Raji (cell line): Measurements from ENCODE around the gene PSMC5.

Source experiments
- POLR2A ChIP-seq: IDR thresholded peaks from 2 replicates; pipeline ENCODE4 v1.6.1; 2011; ENCODE audit warnings: low read depth, low read length, control low read depth; ENCODE audit not compliant: insufficient read depth

PSMC5 gene

DNA sequence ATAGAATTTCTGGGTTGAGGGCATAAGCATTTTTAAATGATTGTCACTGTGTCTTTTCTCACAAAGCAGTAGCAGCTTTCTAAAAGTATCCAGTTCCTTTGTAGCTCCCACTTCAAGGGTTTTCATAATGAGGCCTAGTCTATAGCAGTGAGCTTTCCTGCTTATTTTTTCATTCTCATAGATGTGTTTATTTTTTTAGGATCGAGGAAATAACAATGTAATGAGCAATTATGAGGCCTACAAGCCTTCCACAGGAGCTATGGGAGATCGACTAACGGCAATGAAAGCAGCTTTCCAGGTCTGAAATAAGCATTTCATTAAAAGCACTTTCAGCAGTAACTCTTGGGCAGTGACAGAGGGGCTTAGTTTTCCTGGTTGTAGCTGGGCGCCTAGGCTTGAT, 10.6 kb upstream of the PSMC5 start:
- no peak for TF ChIP-seq POLR2A

- no peak for TF ChIP-seq POLR2A
Measured at GRCh38 chr17:63817736-63818385, 9.4 kb upstream of the PSMC5 start.

GRCh38 chr17:63819131-63819530, 8.1 kb upstream of the PSMC5 start:
- no peak for TF ChIP-seq POLR2A

DNA sequence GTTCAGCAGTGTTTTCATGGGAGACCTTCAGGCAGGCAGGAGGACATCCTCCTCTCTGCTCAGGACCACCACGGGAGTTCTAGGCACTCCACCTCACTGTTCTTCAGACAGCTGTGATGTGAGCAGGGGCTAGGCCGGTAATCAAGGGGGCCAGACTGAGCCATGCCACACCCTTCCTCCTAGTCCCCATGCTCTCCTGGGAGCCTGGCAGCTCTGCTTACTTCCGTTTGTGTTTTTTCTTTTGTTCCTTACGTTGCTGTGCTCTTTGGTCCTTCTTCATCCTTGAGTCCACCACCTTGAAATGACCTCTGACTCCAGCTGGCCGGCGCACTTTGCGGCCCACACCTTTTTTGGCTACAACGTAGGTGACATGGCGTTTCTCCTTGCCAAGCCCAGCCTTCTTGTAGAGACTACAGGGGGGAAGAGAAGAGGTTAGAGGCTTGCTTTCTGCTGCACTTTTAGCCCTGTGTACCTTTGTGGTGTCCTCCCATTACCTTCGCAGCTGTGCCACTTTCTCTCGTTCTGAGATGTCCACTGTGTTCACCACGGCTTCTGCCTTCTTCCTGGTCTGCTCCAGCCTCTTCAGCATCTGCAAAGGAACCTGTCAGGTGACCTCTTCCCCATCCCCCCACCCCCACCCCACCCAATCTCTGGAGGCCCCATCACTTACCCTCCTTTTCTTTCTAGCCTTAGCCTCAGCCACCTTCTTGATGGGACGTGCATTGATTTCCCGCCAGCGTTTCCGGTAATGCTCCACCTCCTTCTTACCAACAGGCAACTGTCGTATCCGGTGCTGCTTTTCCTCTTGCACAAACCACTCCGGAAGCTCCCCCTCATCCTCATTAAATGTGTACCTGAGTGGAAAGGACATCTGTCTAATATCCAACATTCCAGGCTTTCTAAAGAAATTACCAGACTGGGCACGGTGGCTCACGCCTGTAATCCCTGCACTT, 7.4 kb upstream of the PSMC5 start:
- no peak for TF ChIP-seq POLR2A

DNA sequence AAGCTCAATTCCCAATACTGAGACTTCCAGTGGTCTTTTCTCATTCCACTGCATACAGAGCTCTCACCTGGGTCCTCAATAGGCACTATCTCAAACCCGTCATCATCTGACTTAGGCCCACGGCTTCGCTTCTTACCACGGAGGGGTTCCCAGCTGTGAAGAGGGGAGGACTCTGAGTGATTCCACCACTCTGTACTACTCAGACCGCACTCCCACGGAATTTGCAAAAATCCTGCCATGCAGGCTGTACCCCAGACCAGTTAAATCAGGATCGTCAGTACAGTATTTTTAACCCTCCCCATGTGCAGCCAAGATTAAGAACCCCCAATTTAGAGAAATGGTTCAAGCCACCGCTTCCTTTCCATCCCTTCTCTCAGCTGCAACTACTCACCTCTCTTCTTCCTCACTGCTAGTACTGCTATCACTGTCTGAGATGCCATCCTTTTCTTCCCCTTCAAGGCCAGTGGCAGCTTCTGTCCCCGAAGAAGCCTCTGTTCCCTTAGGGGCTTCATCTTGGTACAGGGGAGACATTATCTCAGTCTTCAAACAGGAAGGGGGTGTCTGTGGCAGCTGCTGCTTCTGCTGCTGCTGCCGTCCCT, 6.2 kb upstream of the PSMC5 start:
- no peak for TF ChIP-seq POLR2A

DNA sequence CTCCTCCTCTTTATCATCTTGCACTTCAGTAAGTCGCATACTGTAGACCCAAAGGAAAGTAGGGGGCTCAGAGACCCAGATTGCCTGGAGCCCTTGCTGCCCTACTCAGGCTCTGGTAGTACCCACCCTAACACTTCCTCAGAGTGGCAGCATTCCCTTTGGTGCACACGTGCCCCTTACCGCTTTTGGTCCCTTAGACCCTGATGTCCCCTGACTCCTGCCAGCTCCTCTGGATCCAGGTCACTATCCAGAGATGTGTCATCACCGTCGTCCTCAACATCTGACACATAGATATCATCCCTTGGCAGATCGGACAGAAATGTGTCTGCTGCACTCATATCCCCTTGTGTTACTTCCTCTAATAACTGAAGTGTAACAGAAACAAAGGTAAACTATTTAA, 5.4 kb upstream of the PSMC5 start:
- no peak for TF ChIP-seq POLR2A

GRCh38 chr17:63822537-63822936, 4.7 kb upstream of the PSMC5 start:
- no peak for TF ChIP-seq POLR2A

DNA sequence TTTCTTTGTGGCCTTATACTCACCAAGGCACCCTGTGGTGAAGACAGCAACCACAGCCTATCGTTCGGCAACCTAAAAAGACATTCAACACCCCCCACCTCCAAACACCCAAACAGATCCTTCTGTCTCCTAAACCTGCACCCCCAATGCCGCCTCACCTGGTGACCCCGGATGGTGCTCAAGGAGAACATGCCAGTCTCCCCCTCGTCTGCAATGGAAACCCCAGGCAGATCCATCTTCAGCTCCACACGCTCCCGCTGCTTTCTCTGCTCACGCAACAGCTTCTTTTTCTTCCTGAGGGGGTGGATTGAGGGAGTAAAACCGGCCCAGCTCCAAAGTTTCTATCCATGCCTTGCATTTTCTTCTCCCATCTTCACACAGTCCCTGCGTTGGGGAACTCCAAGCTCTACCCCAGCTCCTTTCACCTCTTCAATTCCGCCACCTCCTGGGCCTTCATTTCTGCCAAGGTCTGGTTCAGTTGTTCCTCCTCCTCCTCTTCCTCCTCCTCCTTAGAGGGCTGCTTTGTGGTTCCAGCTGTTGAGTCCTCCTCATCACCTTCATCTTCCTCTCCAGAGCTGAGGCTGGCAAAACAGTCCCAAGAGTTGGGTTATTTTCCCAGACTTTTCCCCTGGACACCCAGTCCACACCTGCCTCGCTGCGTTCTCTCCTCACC, 3.4 kb upstream of the PSMC5 start:
- no peak for TF ChIP-seq POLR2A

GRCh38 chr17:63824362-63824761, 2.9 kb upstream of the PSMC5 start:
- no peak for TF ChIP-seq POLR2A

DNA sequence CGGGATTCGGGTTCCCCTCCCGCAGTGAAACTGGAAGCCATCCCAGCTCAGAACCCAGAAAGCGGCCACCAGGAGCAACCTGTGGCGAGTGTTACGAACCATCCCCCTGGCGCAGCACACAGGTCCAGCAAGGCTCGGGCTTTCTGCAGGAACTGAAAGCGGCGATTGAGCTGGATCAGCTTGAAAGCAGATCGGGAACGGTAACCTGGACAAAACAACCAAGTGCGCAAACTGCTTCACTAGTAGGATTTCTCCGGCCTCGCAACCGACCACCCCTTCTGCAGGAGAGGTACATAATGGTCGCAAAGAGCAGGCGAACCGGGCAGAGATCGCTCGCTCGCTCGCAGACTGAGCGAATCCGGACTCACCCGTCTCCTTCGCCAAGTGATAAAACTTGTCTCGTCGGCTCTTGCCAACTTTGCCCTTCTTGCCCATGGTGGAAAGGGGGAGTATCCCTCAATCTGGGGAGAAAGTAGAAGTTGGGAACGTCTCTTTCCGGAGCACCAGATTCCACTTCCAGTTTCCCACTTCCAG, 696 bp upstream of the PSMC5 start:
- TF ChIP-seq POLR2A: no peak

GRCh38 chr17:63827801-63828221, 580 bp downstream of the PSMC5 start:
- TF ChIP-seq POLR2A: no peak

- TF ChIP-seq POLR2A: no peak
Measured at GRCh38 chr17:63828936-63829335, 1.7 kb downstream of the PSMC5 start.

DNA sequence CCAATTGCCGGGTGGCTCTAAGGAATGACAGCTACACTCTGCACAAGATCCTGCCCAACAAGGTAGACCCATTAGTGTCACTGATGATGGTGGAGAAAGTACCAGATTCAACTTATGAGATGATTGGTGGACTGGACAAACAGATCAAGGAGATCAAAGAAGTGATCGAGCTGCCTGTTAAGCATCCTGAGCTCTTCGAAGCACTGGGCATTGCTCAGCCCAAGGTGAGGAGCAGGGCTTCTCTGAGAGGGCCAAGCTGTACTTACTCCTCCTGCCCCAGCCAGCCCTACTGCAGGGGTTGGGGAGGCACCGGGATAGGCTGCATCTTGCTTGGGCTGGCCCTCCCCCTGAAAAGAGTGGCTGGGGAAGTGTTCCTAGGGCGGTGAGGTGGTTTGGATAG, 3.0 kb downstream of the PSMC5 start:
- TF ChIP-seq POLR2A: no peak

DNA sequence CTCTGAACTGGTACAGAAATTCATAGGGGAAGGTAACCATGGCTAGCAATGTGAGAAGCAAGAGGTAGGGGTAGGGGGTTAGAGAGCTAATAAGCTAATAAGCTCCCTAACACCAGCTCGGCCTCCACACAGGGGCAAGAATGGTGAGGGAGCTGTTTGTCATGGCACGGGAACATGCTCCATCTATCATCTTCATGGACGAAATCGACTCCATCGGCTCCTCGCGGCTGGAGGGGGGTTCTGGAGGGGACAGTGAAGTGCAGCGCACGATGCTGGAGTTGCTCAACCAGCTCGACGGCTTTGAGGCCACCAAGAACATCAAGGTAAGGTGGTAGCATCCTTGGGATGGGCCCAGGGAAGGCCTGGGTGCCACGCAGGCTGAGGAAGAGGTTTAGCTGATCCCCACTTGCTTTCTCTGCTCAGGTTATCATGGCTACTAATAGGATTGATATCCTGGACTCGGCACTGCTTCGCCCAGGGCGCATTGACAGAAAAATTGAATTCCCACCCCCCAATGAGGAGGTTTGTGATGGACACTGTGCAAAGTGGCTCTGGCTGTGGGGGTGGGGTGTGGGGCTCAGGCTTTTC, 3.8 kb downstream of the PSMC5 start:
- no peak for TF ChIP-seq POLR2A

GRCh38 chr17:63831505-63831904, 4.3 kb downstream of the PSMC5 start:
- TF ChIP-seq POLR2A: no peak
